Mucosa of stomach (tissue), 1 donor: ENCODE data around the gene NID1.
A peak's percentile ranks its signal among the peaks of the same experiment; 100 is the strongest.
"Not testable (repeated sequence)": the region's sequence is repeated elsewhere in the genome, so short reads cannot be mapped to it uniquely, and the experiment has no call there.

ENCODE experiments used
- H3K27me3 ChIP-seq: one replicate; pipeline ENCODE4 v1.7.0; 2013; ENCODE audit warnings: mild to moderate bottlenecking, low read length; ENCODE audit not compliant: control insufficient read depth, insufficient read depth
- H3K36me3 ChIP-seq: one replicate; pipeline ENCODE4 v1.7.0; 2013; ENCODE audit warnings: low read length; ENCODE audit not compliant: control insufficient read depth, insufficient read depth
- H3K4me1 ChIP-seq: one replicate; pipeline ENCODE4 v1.7.0; 2013; ENCODE audit warnings: mild to moderate bottlenecking, low read length; ENCODE audit not compliant: control insufficient read depth, insufficient read depth
- H3K4me3 ChIP-seq: one replicate; pipeline ENCODE4 v1.7.0; 2013; ENCODE audit warnings: low read length
- H3K9ac ChIP-seq: one replicate; pipeline ENCODE4 v1.7.0; 2013; ENCODE audit warnings: mild to moderate bottlenecking, low read length, moderate library complexity
- H3K9me3 ChIP-seq: one replicate; pipeline ENCODE4 v1.7.0; 2013; ENCODE audit warnings: mild to moderate bottlenecking, low read length, moderate library complexity; ENCODE audit not compliant: control insufficient read depth
- donor health status: Pancreatic carcinoma.

The NID1 gene

GRCh38 chr1:235976490-235976889 is 88.4 kb downstream of the NID1 start:
- H3K27me3 ChIP-seq = no peaks in the 10 kb centered on the region
- no peaks in the 10 kb centered on the region for H3K36me3 ChIP-seq
- no peaks in the 10 kb centered on the region for H3K9me3 ChIP-seq
- H3K9ac ChIP-seq = no peak overlapping the region
- H3K4me1 ChIP-seq = peaks cover 9% of the 10 kb centered on the region
- H3K4me3 ChIP-seq = no peak overlapping the region

- no peak overlapping the region for H3K9ac ChIP-seq
- peaks cover 12% of the 10 kb centered on the region for H3K4me1 ChIP-seq
- no peaks in the 10 kb centered on the region for H3K27me3 ChIP-seq
- no peaks in the 10 kb centered on the region for H3K36me3 ChIP-seq
- H3K4me3 ChIP-seq = no peak overlapping the region
- H3K9me3 ChIP-seq = no peaks in the 10 kb centered on the region
These were observed 90.3 kb downstream of the NID1 start for GRCh38 chr1:235974616-235975015.

- not testable (repeated sequence) for H3K9me3 ChIP-seq, H3K9ac ChIP-seq, H3K27me3 ChIP-seq, H3K4me3 ChIP-seq, H3K36me3 ChIP-seq
- H3K4me1 ChIP-seq = peaks cover 12% of the 10 kb centered on the region
These were observed 92.2 kb downstream of the NID1 start for GRCh38 chr1:235972691-235973090.

- no peaks in the 10 kb centered on the region for H3K27me3 ChIP-seq
- H3K9ac ChIP-seq = peak overlapping the region; percentile 77
- no peaks in the 10 kb centered on the region for H3K36me3 ChIP-seq
- peak overlapping the region; percentile 61 for H3K4me3 ChIP-seq
- peaks cover 12% of the 10 kb centered on the region for H3K4me1 ChIP-seq
- no peaks in the 10 kb centered on the region for H3K9me3 ChIP-seq
These were observed 92.6 kb downstream of the NID1 start for GRCh38 chr1:235972311-235972689.

- H3K27me3 ChIP-seq = no peaks in the 10 kb centered on the region
- no peaks in the 10 kb centered on the region for H3K36me3 ChIP-seq
- H3K4me3 ChIP-seq = peak overlapping the region; percentile 61
- peak overlapping the region; percentile 77 for H3K9ac ChIP-seq
- H3K9me3 ChIP-seq = no peaks in the 10 kb centered on the region
- H3K4me1 ChIP-seq = peaks cover 12% of the 10 kb centered on the region
These were observed 93.1 kb downstream of the NID1 start for GRCh38 chr1:235971571-235972310.

- no peaks in the 10 kb centered on the region for H3K9me3 ChIP-seq
- H3K9ac ChIP-seq = peak overlapping the region; percentile 23
- H3K4me3 ChIP-seq = no peak overlapping the region
These were observed 93.9 kb downstream of the NID1 start for GRCh38 chr1:235971020-235971419.

GRCh38 chr1:235968831-235969230 is 96.1 kb downstream of the NID1 start:
- Histone ChIP-seq H3K9ac (no peak overlapping the region), H3K36me3 (no peaks in the 10 kb centered on the region), H3K4me1 (peaks cover 12% of the 10 kb centered on the region), H3K27me3 (no peaks in the 10 kb centered on the region), H3K9me3 (no peaks in the 10 kb centered on the region), H3K4me3 (no peak overlapping the region)

More at GRCh38 chr1:235971020-235971419, 93.9 kb downstream of the NID1 start:
- Histone ChIP-seq H3K27me3 (no peaks in the 10 kb centered on the region), H3K36me3 (no peaks in the 10 kb centered on the region), H3K4me1 (peaks cover 12% of the 10 kb centered on the region)

- H3K27me3 ChIP-seq, H3K36me3 ChIP-seq, H3K9ac ChIP-seq, H3K4me1 ChIP-seq, H3K9me3 ChIP-seq, H3K4me3 ChIP-seq: not testable (repeated sequence)
These were observed 98.8 kb downstream of the NID1 start for GRCh38 chr1:235966134-235966533.

- no peak overlapping the region for H3K4me3 ChIP-seq
- H3K36me3 ChIP-seq = no peaks in the 10 kb centered on the region
- H3K9ac ChIP-seq = no peak overlapping the region
- no peaks in the 10 kb centered on the region for H3K27me3 ChIP-seq
- no peaks in the 10 kb centered on the region for H3K9me3 ChIP-seq
- H3K4me1 ChIP-seq = no peaks in the 10 kb centered on the region
These were observed 104.1 kb downstream of the NID1 start for GRCh38 chr1:235960809-235961208.

- H3K4me3 ChIP-seq = no peak overlapping the region
These were observed 106.9 kb downstream of the NID1 start for GRCh38 chr1:235958021-235958420.

GRCh38 chr1:235955777-235956176 is 109.1 kb downstream of the NID1 start:
- Histone ChIP-seq H3K36me3 (no peaks in the 10 kb centered on the region), H3K9ac (no peak overlapping the region), H3K27me3 (no peaks in the 10 kb centered on the region), H3K4me3 (no peak overlapping the region), H3K9me3 (no peaks in the 10 kb centered on the region), H3K4me1 (no peaks in the 10 kb centered on the region)

More at GRCh38 chr1:235958021-235958420, 106.9 kb downstream of the NID1 start:
- Histone ChIP-seq H3K4me1 (no peaks in the 10 kb centered on the region), H3K9ac (no peak overlapping the region), H3K27me3 (no peaks in the 10 kb centered on the region), H3K36me3 (no peaks in the 10 kb centered on the region), H3K9me3 (no peaks in the 10 kb centered on the region)

- no peaks in the 10 kb centered on the region for H3K4me1 ChIP-seq
- no peak overlapping the region for H3K9ac ChIP-seq
- no peaks in the 10 kb centered on the region for H3K36me3 ChIP-seq
- no peaks in the 10 kb centered on the region for H3K9me3 ChIP-seq
- no peaks in the 10 kb centered on the region for H3K27me3 ChIP-seq
- H3K4me3 ChIP-seq = no peak overlapping the region
These were observed 110.3 kb downstream of the NID1 start for GRCh38 chr1:235954306-235955283.
